GM18499 (cell line): ENCODE results near the gene WNK2.

Source experiments
- ATAC-seq: cut with Tn5 transposase; IDR thresholded peaks from one replicate; pipeline ENCODE4 v1.9.1; 2021; ENCODE audit warnings: moderate number of reproducible peaks; ENCODE audit not compliant: insufficient read depth, unreplicated experiment

Gene WNK2

DNA sequence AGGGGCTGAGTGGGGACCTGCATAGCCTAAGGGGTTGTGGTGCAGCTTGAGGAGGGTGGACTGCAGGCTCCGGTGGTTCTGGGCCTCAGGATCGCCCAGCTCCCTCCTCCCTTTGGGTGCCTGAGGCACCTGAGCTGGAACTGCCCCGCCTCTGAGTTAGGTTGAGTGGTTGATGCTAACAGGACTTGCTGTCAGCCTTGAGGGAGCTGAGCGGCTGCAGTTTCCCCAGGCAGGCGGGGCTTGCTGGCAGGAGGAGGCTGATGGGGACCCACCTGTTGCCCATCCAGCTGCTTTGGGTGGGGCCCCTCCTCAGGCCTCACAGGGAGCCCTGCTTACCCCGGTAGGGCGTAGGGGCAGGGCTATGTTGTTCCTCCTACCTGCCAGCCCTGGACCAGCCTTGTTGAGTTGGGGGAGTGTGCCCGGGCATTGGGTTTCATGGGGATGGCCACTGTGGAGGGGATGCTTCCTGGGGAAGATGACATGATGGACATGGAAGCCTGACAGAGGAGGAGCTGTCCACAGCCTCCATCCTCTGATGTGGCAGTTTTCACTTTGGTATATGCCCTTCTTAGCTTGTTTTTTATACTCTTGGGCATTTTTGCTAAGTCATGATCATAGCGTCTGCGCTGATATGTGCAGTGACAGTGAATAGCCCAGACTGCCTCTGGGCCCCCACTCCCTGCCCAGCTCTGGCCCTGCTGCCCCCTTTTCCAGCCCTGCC, 14.3 kb downstream of the WNK2 start:
- no peak for ATAC-seq

DNA sequence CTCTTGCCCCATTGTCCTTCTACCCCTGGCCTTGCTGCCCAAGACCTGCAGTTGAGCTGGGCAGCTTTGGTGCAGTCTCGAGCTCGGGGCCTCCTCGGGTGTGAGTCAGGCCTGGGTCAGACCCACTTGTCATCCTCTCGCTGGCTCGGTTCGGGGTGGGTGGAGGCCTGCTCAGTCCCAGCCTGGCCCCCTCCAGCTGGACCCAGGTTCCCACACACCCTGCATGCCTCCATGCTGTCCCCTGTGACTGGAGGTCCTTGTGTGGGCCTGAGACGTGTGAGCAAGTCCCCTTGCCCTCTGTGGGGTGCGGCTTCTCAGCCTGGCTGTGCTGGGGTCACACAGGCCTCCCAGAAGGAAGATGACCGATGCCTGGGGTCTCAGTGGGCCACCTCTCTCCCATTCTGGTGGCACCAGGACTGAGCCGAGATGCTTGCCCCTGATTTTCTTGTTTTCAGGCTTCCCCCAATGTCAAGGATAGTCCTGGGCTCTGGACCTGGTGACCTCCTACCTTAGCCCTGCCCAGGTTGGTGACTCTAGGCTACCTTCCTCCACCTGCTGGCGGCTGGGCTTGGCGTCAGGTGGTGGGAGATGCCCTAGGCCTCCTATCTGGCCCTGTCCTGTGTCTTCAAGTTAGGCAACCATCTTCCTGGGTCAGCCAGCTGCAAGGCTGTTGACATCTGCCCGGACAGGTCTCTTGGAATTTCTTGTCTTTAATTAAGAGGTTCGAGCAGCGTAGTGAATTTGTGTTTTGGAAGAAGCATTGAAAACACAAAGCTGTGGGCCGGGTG, 15.1 kb downstream of the WNK2 start:
- no peak for ATAC-seq

DNA sequence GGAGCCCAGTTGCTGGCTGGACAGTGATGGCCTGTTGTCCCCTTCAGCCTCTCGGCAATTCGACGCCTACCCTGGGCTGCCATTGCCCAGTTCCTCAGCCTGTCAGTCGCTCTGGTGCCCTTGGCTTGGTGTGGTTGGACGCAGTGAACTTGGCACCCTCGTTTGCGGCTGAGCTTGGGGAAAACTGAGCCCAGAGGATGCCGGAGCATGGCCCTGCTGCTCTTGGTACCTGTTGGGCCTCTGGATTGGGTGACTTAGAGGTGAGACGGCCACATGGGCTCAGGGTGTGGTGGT, 16.5 kb downstream of the WNK2 start:
- no peak for ATAC-seq

DNA sequence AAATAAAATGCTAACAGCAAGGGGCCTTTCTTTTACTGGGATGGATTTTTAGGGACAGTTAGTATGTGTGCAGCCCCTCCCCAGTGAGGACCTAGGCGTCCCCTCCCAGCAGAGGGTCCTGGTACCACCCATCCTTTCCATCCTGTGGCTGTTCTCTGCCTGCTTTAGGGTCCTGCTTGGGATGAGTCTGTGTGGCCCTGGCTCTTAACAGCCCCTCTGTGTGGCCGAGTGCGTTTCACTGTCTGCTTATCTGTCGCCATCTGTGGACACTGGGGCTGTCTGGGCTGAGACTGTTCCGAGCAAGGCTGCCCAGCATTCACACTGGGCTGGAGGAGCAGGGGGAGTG, 17.0 kb downstream of the WNK2 start:
- ATAC-seq, result no peak

DNA sequence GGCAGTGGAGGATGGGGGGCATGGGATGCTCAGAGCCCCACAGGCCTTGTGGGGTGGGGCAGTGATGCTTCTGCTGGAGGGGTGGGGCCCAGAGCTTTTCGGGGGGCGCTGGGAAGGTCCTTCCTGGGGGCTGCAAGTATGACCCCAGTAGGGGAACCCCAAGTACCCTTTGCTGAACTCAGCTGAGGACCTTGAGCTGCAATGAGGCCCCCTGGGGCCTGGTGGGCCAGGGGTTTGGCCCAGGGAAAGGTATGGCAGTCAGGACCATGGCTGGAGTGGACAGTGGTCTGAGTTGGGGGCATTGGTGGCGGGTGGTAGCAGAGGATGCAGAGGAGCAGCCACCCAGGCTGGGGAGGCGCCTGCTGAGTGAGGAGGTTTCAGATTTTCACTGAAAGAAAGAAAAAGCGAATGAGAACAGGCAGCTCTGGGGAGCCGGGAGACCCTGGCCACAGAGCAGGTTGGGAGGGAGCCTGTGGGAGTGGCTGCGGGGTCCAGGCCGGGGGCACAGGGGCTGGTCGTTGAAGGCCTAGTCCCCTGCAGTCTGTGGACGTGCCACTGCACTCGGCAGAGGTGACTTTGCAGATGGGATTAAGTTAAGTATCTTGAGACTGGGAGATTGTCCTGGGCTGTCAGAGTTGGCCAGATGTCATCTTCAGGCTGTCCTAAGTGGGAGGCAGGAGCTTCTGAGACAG, 19.2 kb downstream of the WNK2 start:
- ATAC-seq, result no peak

DNA sequence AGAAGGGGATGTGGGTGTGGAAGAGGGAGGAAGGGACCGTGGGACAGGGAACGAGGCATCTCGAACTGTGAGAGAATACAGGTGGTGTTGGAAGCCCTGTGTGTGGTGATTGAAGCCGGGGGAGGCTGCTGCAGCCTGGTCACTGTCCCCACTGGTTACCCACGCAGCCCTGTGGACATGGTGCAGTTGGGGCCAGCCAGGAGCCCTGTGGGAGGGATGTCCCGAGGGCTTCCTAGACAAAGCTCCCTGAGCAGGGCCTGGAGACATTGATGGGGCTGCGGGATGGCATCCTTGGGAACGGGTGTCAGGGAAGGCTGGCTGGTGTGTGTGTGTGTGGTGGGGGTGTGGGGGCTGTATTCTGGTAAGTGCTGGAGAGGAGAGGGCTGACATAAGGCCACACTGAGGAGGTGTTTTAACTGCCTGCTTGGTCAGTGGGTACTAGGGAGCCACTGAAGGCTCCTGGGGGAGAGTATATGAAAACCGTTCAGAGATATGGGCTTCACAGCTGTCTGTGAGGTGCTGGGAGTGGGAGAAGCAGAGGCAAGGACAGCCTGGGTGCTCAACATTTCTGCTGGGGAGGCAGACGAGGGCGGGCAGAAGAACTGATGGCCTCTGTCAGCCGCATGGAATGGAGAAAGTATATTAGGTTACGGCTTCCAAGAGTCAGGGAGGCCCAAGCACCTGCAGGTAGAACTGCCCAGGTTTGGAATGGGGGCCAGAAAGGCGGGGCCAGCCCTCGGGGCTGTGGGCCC, 20.0 kb downstream of the WNK2 start:
- ATAC-seq, result no peak

DNA sequence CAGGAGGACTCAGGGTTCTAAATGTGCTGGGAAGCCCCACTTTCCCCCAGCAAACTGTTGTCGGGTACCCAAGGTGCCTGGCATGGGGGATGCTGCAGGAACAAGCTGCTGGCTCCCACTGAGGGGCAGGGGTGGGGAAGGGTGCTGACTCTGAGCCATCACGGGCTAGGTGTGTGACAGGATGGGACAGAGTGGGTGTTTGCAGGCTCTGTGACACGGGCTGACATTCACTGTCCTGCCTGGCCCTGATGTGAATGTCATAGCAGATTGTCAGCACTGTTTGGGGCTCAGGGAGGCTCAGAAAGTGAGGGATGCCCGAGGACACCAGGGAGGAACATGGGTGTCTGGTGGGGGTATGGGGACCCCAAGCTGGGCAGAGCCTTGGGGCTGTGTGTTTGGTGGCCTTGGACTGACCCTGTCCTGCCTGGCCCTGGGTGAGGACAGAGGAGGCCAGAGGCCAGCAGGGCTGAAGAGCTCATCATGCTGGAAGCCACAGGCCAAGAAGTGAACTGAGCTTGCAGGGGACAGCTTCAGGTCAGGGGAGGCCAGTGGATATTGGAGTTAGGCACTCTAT, 20.6 kb downstream of the WNK2 start:
- ATAC-seq, result no peak

DNA sequence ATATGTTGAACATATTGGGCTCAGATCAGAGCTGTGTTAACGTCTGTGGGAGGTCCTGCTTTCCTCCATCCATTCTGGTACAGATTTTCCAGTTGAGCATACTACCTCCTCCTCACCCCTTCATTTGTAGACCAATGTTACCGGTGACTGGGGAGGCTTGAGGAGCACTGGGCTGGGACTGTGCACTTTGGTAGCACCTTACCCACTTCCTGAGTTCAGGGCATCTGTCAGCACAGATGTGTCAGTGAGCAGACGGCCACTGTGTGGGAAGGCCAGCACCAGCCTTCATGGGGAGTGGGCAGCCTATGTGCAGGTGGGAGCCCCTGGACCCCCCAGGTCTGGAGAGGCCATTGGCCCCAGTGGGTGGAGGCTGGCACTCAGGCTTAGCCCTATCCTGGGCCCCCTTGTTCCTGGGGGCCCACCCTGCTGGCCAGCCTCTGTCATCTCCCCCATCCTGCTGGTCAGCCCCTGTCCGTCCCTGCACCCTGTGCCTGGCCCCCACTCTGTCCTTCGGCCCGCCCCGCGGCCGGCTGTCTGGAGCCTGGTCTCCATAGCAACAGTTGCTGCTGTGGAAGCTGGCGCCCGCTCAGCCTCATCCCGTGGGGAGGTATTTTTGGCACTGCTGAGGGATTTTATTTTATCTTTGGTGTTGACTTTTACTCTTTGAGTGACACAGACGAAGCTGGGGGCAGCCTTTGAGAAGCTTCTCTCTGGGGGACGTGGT, 21.3 kb downstream of the WNK2 start:
- no peak for ATAC-seq

DNA sequence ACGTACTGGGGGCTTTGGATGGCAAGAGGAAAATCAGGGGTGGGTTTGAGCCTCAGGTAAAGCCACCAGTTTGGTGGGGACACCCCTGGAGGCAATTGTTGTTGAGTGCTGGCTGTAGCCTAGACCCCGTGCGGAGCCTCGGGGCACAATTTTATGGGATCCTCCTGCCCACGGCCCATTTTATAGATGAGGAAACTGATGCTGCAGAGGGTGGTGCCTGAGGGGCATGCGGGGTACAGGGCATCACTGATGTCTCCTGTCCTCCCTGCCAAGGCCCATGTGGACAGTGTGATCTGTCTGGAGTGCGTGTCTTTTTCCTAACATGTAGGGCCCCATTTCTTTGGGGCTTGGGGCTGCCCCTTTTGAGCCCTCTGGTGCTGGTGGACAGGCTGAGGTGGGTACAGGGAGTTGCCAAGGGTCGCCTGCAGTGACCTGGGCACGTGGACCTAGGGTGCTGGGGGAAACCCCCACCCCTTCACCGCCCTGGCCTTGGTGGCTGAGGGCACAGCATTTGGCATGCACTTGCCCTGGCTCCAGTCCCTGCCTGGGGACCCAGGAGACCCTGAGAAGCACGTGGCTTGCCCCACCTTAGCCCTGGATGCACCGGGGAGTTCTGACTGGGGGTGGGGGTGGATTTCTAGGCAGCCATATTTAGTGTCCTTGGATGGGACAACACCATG, 22.1 kb downstream of the WNK2 start:
- ATAC-seq, result no peak

DNA sequence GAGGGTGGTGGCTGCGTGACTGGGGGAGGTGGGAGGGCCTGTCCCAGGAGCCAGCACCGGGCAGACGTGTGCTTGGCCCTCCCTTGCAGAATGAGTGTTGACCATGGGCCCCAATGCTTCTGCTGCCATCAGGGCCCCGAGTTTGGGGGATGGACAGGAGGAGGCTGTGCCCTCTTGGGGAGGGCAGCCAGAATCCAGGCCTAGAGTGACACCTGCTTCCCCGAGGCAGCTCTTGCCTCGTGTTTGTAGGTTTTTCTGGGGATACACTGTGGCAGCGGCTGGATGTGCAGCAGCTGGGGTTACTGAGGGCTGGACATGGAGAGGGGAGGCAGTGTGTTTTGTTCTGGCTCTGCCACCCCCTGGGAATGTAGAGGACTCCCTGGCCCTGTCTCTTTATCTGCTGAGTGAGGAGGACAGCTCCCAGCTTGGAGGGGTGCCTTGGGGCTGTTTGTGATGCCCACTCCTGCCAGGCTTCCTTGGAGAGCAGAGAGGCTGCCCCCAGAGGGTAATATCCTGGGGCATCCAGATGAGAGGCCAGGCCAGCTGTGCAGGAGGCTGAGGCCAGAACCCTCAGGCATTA, 22.7 kb downstream of the WNK2 start:
- ATAC-seq, result no peak

DNA sequence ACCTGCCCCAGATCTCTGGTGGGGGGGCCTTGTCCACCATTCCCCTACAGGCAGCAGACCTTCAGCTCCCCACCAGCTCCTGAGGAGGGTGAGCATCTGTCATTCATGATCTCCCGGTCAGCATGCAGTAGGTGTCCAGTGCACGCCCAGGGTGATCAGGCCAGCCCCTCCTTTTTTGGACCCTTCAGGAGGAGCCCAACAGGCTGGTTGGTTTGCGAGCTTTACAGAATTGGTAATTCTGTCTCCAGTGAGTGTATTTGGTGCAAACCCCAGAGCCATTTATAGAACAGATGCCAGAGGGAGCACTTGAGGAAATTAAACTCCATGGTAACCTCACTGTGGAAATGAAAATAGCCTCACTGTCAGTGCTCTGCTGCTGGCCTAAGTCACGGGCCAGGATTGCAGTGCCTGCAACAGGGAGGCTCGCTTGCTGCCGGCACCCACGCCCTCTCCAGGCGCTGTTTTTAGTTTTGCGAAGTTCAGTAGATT, 23.4 kb downstream of the WNK2 start:
- no peak for ATAC-seq

DNA sequence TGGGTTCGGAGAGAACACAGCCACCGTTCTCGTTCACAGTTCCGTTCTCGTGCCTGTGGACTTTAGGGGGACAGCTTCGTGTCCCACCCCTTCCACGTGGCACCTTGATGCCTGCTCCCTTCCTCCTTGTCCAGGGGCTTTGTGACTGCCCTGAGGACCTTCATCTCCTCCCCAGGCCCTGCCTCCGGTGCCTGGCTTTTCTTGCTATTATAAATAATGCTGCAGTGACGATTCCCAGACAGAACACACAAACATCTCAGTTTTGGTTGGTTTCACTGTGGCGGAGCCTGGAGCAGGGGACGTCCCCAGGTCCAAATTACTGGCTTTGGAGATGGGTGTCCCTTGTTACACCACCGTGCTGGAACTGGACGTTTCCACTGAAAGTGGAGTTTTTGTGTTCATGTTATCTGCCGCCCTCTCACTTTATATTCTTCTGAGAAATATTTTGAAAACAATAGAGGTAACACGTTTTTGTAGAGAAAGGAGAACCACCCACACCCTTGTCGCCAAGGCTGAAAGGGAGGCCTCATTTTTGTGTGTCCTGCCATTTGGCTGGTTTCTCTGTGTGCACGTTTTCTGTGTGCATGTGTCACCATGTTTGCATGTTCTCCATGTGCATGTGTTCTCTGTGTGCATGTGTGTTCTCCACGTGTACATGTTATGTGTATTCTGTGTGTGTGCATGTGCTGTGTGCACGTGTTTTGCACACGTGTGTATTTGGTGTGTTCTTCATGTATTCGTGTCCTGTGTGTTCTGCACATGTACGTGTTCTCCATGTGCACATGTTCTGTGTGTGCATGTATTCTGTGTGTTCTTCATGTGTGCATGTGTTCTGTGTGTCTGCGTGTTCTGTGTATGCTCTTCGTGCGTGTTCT, 24.2 kb downstream of the WNK2 start:
- no peak for ATAC-seq

DNA sequence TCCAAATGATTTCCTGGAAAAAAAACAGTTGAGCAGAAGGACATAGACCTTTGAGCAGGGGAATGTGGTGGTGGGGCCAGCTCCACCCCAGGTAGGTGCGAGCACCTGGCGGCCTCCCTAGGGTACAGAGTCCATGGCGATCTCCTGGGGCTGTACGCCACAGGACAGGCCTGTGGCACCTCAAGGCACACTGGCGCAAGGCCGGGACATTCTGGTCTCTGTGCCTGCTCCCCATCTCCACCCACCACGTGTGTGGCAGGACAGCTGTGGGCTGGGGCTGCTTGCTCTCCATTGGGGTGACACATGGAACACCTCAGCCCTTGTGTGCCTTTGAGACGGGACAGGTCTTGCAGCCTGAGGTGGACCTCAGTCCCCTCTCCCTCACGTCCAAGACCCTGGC, 25.2 kb downstream of the WNK2 start:
- ATAC-seq, result no peak

DNA sequence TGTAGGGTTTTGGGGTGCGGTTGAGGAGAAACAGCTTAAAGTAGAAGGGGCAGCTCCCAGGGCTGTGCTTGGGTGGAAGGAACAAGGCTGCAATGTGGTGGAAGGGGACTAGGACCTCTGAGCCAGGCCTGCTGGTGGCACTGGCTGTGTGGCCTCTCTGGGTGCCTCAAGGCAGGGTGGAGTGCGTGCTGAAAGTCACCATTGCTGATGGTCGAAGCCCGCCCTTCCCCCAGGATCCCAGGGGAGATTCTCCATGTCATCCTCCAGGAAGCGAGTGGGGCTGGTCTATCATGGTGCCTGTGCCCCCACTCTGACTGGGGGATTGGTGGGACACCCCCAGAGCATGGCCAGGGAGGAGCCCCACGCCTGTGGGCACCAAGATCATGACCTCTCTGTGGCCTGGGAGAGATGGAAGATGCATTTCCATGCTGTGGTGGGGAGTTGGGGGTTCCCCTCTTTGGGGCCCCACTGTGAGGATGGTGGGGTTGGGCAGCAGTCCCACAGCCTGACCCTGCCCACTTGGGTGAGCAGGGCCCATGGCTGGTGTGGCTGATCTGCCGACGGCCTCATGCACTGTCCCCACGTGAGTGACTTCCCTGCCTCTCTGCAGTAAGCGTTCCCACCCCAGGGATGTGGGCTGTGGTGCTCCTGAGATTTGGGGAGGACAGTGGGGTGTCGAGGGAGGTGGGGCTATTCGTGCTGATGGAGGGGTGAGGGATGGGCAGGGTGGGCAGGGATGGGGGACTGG, 25.8 kb downstream of the WNK2 start:
- no peak for ATAC-seq

DNA sequence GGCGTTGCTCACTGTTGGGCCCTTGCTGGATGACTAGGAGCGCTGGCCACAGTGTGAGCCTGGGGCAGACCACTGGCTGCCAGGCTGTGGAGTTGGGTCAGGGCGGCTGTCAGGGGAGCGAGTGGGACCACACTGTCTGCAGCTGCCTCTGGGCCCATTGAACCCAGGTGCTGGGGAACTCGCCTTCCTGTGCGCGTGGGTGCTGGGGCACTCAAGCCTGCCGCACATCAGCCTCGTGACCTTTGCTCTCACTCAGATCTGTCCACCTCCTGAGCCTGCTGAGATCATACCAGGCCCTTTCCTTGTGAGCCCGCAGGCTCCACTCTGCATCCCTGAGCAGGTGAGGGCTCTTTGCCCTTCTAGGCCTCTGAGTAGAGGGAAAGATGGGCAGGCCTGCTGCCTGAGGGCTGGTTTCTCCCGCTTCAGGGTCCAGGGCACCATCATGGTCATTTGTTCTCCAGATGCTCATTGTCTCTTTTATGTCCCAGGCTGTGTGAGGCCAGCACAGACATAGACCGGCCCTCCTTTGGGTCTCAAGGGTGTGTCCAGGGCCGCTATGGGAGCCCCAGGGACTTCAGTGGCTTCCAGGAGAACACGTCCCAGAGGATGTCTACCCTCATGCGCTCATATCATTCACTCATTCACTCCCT, 26.5 kb downstream of the WNK2 start:
- ATAC-seq, result no peak

DNA sequence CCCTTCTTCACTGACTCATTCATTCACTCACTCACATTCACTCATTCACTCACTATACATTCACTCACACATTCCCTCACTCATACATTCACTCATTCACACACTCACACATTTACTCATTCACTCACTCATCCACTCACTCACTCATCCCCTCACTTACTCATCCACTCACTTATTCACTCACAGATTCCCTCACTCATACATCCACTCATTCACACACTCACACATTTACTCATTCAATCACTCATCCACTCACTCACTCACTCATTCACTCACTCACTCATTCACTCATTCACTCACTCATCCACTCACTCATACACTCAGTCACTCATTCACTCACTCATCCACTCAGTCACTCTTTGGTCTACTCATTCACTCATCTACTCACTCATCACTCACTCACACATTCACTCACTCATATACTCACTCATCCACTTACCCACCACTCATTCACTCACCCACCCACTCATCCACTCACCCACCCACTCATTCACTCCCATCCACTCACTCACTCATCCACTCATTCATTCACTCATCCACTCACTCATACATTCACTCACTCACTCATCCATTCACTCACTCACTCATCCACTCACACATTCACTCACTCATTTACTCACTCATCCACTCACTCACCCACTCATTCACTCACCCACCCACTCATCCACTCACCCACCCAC, 27.2 kb downstream of the WNK2 start:
- ATAC-seq, result no peak
